PC-3 (cell line): ENCODE data around the gene SPATA9. TPM values are rescaled to one million over a fixed set of nuclear protein-coding genes. Genes with fewer than 3 reads are reported as not detected.

Experiments used
- ATAC-seq: fragments of 200-7000 bp; cut with Tn5 transposase; 2 replicates; pipeline ENCODE4 v1.9.1; 2020; ENCODE audit warnings: mild to moderate bottlenecking, moderate library complexity
- BruUV-seq: library from RNA; stranded (reverse); fragments of 400-500 nt; replicated peaks from 2 replicates; lab custom pipeline; 2021; lab: Mats Ljungman, UMichigan
- CTCF ChIA-PET: fragments of 300-600 bp; sonication (Branson Sonifier 250); formaldehyde crosslinking; loops from one replicate; lab custom pipeline; 2022; ENCODE audit warnings: antibody characterized with exemption; lab: Charles Lee
- POLR2A ChIA-PET: fragments of 300-600 bp; sonication (Branson Sonifier 250); formaldehyde crosslinking; loops from one replicate; lab custom pipeline; 2022; ENCODE audit warnings: antibody characterized with exemption; ENCODE audit not compliant: unreplicated experiment; lab: Charles Lee
- DNase-seq: peaks from one replicate; pipeline ENCODE4 v3.0.0-alpha.2; 2015
- H2AFZ ChIP-seq: fragments of 300-600 bp; sonication (generic); 2 replicates; pipeline ENCODE4 v1.6.0; 2016; ENCODE audit warnings: antibody characterized with exemption, low read length
- H3F3A ChIP-seq: fragments of 300-600 bp; sonication (generic); one replicate; pipeline ENCODE4 v1.6.0; 2017; ENCODE audit warnings: antibody characterized with exemption, low read length, control low read depth, mild to moderate bottlenecking; ENCODE audit not compliant: unreplicated experiment
- H3K27ac ChIP-seq: fragments of 300-600 bp; sonication (generic); 2 replicates; pipeline ENCODE4 v1.5.1; 2016; ENCODE audit warnings: mild to moderate bottlenecking, low read length
- H3K27me3 ChIP-seq: fragments of 300-600 bp; sonication (generic); 2 replicates; pipeline ENCODE4 v1.6.1; 2016; ENCODE audit warnings: low read length, mixed read lengths
- H3K36me3 ChIP-seq: fragments of 300-600 bp; sonication (generic); 2 replicates; pipeline ENCODE4 v1.6.1; 2016; ENCODE audit warnings: low read depth, mixed run types, low read length, mixed read lengths
- H3K4me1 ChIP-seq: fragments of 300-600 bp; sonication (generic); 2 replicates; pipeline ENCODE4 v1.5.1; 2016; ENCODE audit warnings: low read length; ENCODE audit not compliant: insufficient read depth
- H3K4me2 ChIP-seq: fragments of 300-600 bp; sonication (generic); 2 replicates; pipeline ENCODE4 v1.6.0; 2016; ENCODE audit warnings: low read length
- H3K4me3 ChIP-seq: fragments of 300-600 bp; sonication (generic); 2 replicates; pipeline ENCODE4 v1.5.1; 2016; ENCODE audit warnings: mild to moderate bottlenecking, low read length, mixed read lengths
- H3K79me2 ChIP-seq: fragments of 300-600 bp; sonication (generic); 2 replicates; pipeline ENCODE4 v1.6.1; 2017; ENCODE audit warnings: low read length, mixed read lengths
- H3K9ac ChIP-seq: fragments of 300-600 bp; sonication (generic); 2 replicates; pipeline ENCODE4 v1.6.0; 2016; ENCODE audit warnings: mild to moderate bottlenecking, low read length
- H3K9me2 ChIP-seq: fragments of 300-600 bp; sonication (generic); replicated peaks from 2 replicates; pipeline ENCODE4 v1.6.1; 2016; ENCODE audit warnings: mixed run types, low read length, mixed read lengths
- H3K9me3 ChIP-seq: fragments of 300-600 bp; sonication (generic); 2 replicates; pipeline ENCODE4 v1.6.1; 2016; ENCODE audit warnings: low read length, mixed read lengths
- H4K20me1 ChIP-seq: fragments of 300-600 bp; sonication (generic); 2 replicates; pipeline ENCODE4 v1.6.1; 2016; ENCODE audit warnings: low read length, mixed read lengths
- CTCF ChIP-seq: fragments of 300-600 bp; sonication (generic); conservative IDR thresholded peaks from 2 replicates; pipeline ENCODE4 v1.5.1; 2017; ENCODE audit warnings: antibody characterized with exemption, low read depth, mild to moderate bottlenecking, low read length
- EZH2 ChIP-seq: fragments of 300-600 bp; sonication (generic); IDR thresholded peaks from one replicate; pipeline ENCODE4 v1.6.1; 2017; ENCODE audit warnings: antibody characterized with exemption, mild to moderate bottlenecking, low read length; ENCODE audit not compliant: unreplicated experiment
- EZH2phosphoT487 ChIP-seq: fragments of 300-600 bp; sonication (generic); IDR thresholded peaks from 2 replicates; pipeline ENCODE4 v1.6.1; 2018; ENCODE audit warnings: mild to moderate bottlenecking, antibody characterized with exemption, low read length, borderline replicate concordance
- intact Hi-C: fragments of 100-400 bp; cut with micrococcal nuclease; formaldehyde crosslinking; loops from 2 replicates; pipeline ENCODE4 v1.9.0; 2023
- total RNA-seq: library from RNA; depleted of rRNA; stranded (reverse); fragments of >200 nt; gene quantifications from 2 replicates; pipeline ENCODE4 v1.2.3, GENCODE V29; 2014

The SPATA9 gene
- total RNA-seq, 1 experiment from 2014 or later = not detected

GRCh38 chr5:95690333-95690732 is 7.5 kb upstream of the SPATA9 start:
- CTCF ChIA-PET = no interaction called here

GRCh38 chr5:95689680-95690079 is 6.9 kb upstream of the SPATA9 start:
- no peaks in the 10 kb centered on the region for H3K9me2 ChIP-seq
- H3K9ac ChIP-seq = no peak overlapping the region
- intact Hi-C loops = no loop called here
- no peak for DNase-seq
- H3K4me3 ChIP-seq = no peak overlapping the region
- no peak overlapping the region for H3K4me2 ChIP-seq
- H3K79me2 ChIP-seq = no peaks in the 10 kb centered on the region
- no peaks in the 10 kb centered on the region for H3K4me1 ChIP-seq
- TF ChIP-seq EZH2 (no peak), CTCF (no peak), EZH2phosphoT487 (no peak)
- CTCF ChIA-PET = no interaction called here
- no peaks in the 10 kb centered on the region for H3K27me3 ChIP-seq
- POLR2A ChIA-PET = no interaction called here
- H3K9me3 ChIP-seq = no peaks in the 10 kb centered on the region
- H4K20me1 ChIP-seq = no peaks in the 10 kb centered on the region
- H3K27ac ChIP-seq = no peak overlapping the region
- no peak for ATAC-seq
- H3F3A ChIP-seq = no peaks in the 10 kb centered on the region
- H2AFZ ChIP-seq = no peak overlapping the region
- H3K36me3 ChIP-seq = no peaks in the 10 kb centered on the region
- BruUV-seq = no TSS peak

More at GRCh38 chr5:95690333-95690732, 7.5 kb upstream of the SPATA9 start:
- Histone ChIP-seq H3K27ac (no peak overlapping the region), H3K9me2 (no peaks in the 10 kb centered on the region), H3K4me3 (no peak overlapping the region), H3K36me3 (no peaks in the 10 kb centered on the region), H3K79me2 (no peaks in the 10 kb centered on the region), H3K27me3 (no peaks in the 10 kb centered on the region), H3K9ac (no peak overlapping the region), H4K20me1 (no peaks in the 10 kb centered on the region), H3K9me3 (no peaks in the 10 kb centered on the region), H3F3A (no peaks in the 10 kb centered on the region), H3K4me2 (no peak overlapping the region), H2AFZ (no peak overlapping the region), H3K4me1 (no peaks in the 10 kb centered on the region)
- no peak for ATAC-seq
- DNase-seq = no peak
- intact Hi-C loops = no loop called here
- no TSS peak for BruUV-seq
- no peak for TF ChIP-seq CTCF
- TF ChIP-seq EZH2phosphoT487 = no peak
- TF ChIP-seq EZH2 = no peak
- POLR2A ChIA-PET = no interaction called here

GRCh38 chr5:95686651-95687050 is 3.9 kb upstream of the SPATA9 start:
- TF ChIP-seq EZH2phosphoT487 = no peak
- TF ChIP-seq EZH2 = no peak
- TF ChIP-seq CTCF = no peak
- intact Hi-C loops = no loop called here
- no peaks in the 10 kb centered on the region for H3K79me2 ChIP-seq
- no peaks in the 10 kb centered on the region for H3K36me3 ChIP-seq
- H3K27ac ChIP-seq = no peak overlapping the region
- no peak for ATAC-seq
- no peaks in the 10 kb centered on the region for H4K20me1 ChIP-seq
- H3K9me2 ChIP-seq = no peaks in the 10 kb centered on the region
- H3K4me1 ChIP-seq = no peaks in the 10 kb centered on the region
- H3K4me2 ChIP-seq = no peak overlapping the region
- BruUV-seq = no TSS peak
- H2AFZ ChIP-seq = no peak overlapping the region
- peaks cover 9% of the 10 kb centered on the region; the same call in 1 of the 2 replicates for H3K27me3 ChIP-seq
- CTCF ChIA-PET = no interaction called here
- H3F3A ChIP-seq = no peaks in the 10 kb centered on the region
- H3K9me3 ChIP-seq = no peaks in the 10 kb centered on the region
- H3K9ac ChIP-seq = no peak overlapping the region
- no peak overlapping the region for H3K4me3 ChIP-seq
- POLR2A ChIA-PET = no interaction called here
- DNase-seq = peak; percentile 26
